HEK293 (cell line): ENCODE results near the gene CHN1.

Experiments used
- CTCF ChIA-PET: fragments of 350-600 bp; formaldehyde crosslinking; extraction: SDS; loops from one replicate; lab custom pipeline; 2021; ENCODE audit warnings: antibody characterized with exemption; lab: Yijun Ruan, JAX
- POLR2A ChIA-PET: fragments of 300-600 bp; formaldehyde crosslinking; extraction: SDS; loops from one replicate; lab custom pipeline; 2020; ENCODE audit warnings: antibody characterized with exemption, inconsistent platforms; lab: Yijun Ruan, JAX
- H3K27ac ChIP-seq: fragments of 200-500 bp; sonication (Bioruptor generic); 2 replicates; pipeline ENCODE4 v1.5.1; 2014; ENCODE audit warnings: low read depth, low read length, control low read depth, inconsistent platforms; ENCODE audit errors: extremely low read depth
- H3K36me3 ChIP-seq, 2 experiments: fragments of 200-500 bp in 1 of 2; sonication (Bioruptor generic) in 1 of 2; 1 replicate in 1 of 2; 2 replicates in 1 of 2; pipeline ENCODE4 v1.5.1; 2014 to 2017; ENCODE audit warnings: inconsistent platforms in 2 of 2, low read length in 2 of 2; ENCODE audit not compliant: control insufficient read depth in 2 of 2, insufficient read depth in 1 of 2
- H3K4me1 ChIP-seq: fragments of 200-500 bp; sonication (Bioruptor generic); 2 replicates; pipeline ENCODE4 v1.5.1; 2014; ENCODE audit warnings: mild to moderate bottlenecking, low read length, inconsistent platforms; ENCODE audit not compliant: control insufficient read depth, insufficient read depth
- H3K4me3 ChIP-seq: 2 replicates; pipeline ENCODE4 v1.5.1; 2011; ENCODE audit warnings: low read depth, mild to moderate bottlenecking, control low read depth, low read length, moderate library complexity
- H3K9me3 ChIP-seq: fragments of 200-500 bp; sonication (Bioruptor generic); 2 replicates; pipeline ENCODE4 v1.5.1; 2014; ENCODE audit warnings: low read depth, low read length, inconsistent platforms; ENCODE audit not compliant: control insufficient read depth, insufficient read depth
- FEZF1 ChIP-seq: fragments of 450-650 bp; formaldehyde crosslinking; IDR thresholded peaks from 2 replicates; pipeline ENCODE4 v1.5.1; 2016; ENCODE audit warnings: missing biosample characterization, missing genetic modification characterization
- KLF8 ChIP-seq: fragments of 450-650 bp; formaldehyde crosslinking; IDR thresholded peaks from 2 replicates; pipeline ENCODE4 v1.5.1; 2016; ENCODE audit warnings: missing biosample characterization, missing genetic modification characterization
- OVOL3 ChIP-seq: fragments of 450-650 bp; formaldehyde crosslinking; IDR thresholded peaks from 2 replicates; pipeline ENCODE4 v1.5.1; 2016; ENCODE audit warnings: missing biosample characterization, missing genetic modification characterization
- PRDM6 ChIP-seq: fragments of 450-650 bp; formaldehyde crosslinking; IDR thresholded peaks from 2 replicates; pipeline ENCODE4 v1.5.1; 2017; ENCODE audit warnings: missing biosample characterization, missing genetic modification characterization
- REST ChIP-seq: fragments of 450-650 bp; formaldehyde crosslinking; IDR thresholded peaks from 2 replicates; pipeline ENCODE4 v1.5.1; 2016; ENCODE audit warnings: missing biosample characterization, missing genetic modification characterization
- SP3 ChIP-seq: fragments of 450-650 bp; formaldehyde crosslinking; IDR thresholded peaks from 2 replicates; pipeline ENCODE4 v1.5.1; 2016; ENCODE audit warnings: missing biosample characterization, missing genetic modification characterization
- TCF7L2 ChIP-seq: IDR thresholded peaks from 2 replicates; pipeline ENCODE4 v1.6.1; 2011; ENCODE audit warnings: low read depth, mild to moderate bottlenecking, inconsistent platforms, low read length, moderate library complexity, borderline replicate concordance
- ZBTB11 ChIP-seq: fragments of 450-650 bp; formaldehyde crosslinking; conservative IDR thresholded peaks from 2 replicates; pipeline ENCODE4 v1.5.1; 2016; ENCODE audit warnings: low read depth, missing biosample characterization, missing genetic modification characterization
- ZEB2 ChIP-seq: fragments of 450-650 bp; formaldehyde crosslinking; IDR thresholded peaks from 2 replicates; pipeline ENCODE4 v1.5.1; 2016; ENCODE audit warnings: missing biosample characterization, missing genetic modification characterization
- ZFHX2 ChIP-seq: fragments of 450-650 bp; formaldehyde crosslinking; conservative IDR thresholded peaks from 2 replicates; pipeline ENCODE4 v1.5.1; 2016; ENCODE audit warnings: missing biosample characterization, missing genetic modification characterization
- ZFP41 ChIP-seq: fragments of 450-650 bp; formaldehyde crosslinking; IDR thresholded peaks from 2 replicates; pipeline ENCODE4 v1.5.1; 2016; ENCODE audit warnings: missing biosample characterization, missing genetic modification characterization, borderline replicate concordance
- ZNF132 ChIP-seq: fragments of 450-650 bp; formaldehyde crosslinking; IDR thresholded peaks from 2 replicates; pipeline ENCODE4 v1.5.1; 2017; ENCODE audit warnings: missing biosample characterization, missing genetic modification characterization, borderline replicate concordance
- ZNF184 ChIP-seq: fragments of 450-650 bp; IDR thresholded peaks from 2 replicates; pipeline ENCODE4 v1.5.1; 2018; ENCODE audit warnings: missing biosample characterization, mild to moderate bottlenecking, missing genetic modification characterization
- ZNF211 ChIP-seq: fragments of 450-650 bp; formaldehyde crosslinking; IDR thresholded peaks from 2 replicates; pipeline ENCODE4 v1.5.1; 2016; ENCODE audit warnings: low read depth, missing biosample characterization, missing genetic modification characterization
- ZNF350 ChIP-seq: fragments of 450-650 bp; formaldehyde crosslinking; IDR thresholded peaks from 2 replicates; pipeline ENCODE4 v1.5.0; 2017; ENCODE audit warnings: missing biosample characterization, mild to moderate bottlenecking, missing genetic modification characterization
- ZNF362 ChIP-seq: fragments of 450-650 bp; formaldehyde crosslinking; IDR thresholded peaks from 2 replicates; pipeline ENCODE4 v1.5.1; 2016; ENCODE audit warnings: missing biosample characterization, missing genetic modification characterization
- ZNF37A ChIP-seq: fragments of 450-650 bp; IDR thresholded peaks from 2 replicates; pipeline ENCODE4 v1.5.1; 2018; ENCODE audit warnings: missing biosample characterization, missing genetic modification characterization
- ZNF48 ChIP-seq: fragments of 450-650 bp; formaldehyde crosslinking; IDR thresholded peaks from 2 replicates; pipeline ENCODE4 v1.5.1; 2016; ENCODE audit warnings: missing biosample characterization, missing genetic modification characterization
- ZNF514 ChIP-seq: fragments of 450-650 bp; formaldehyde crosslinking; IDR thresholded peaks from 2 replicates; pipeline ENCODE4 v1.5.1; 2016; ENCODE audit warnings: missing biosample characterization, missing genetic modification characterization
- ZNF530 ChIP-seq: fragments of 450-650 bp; formaldehyde crosslinking; IDR thresholded peaks from 2 replicates; pipeline ENCODE4 v1.5.1; 2016; ENCODE audit warnings: low read depth, missing biosample characterization, missing genetic modification characterization
- ZNF560 ChIP-seq: fragments of 450-650 bp; formaldehyde crosslinking; IDR thresholded peaks from 2 replicates; pipeline ENCODE4 v1.5.1; 2017; ENCODE audit warnings: missing biosample characterization, missing genetic modification characterization, borderline replicate concordance
- ZNF561 ChIP-seq: fragments of 450-650 bp; IDR thresholded peaks from 2 replicates; pipeline ENCODE4 v1.5.1; 2018; ENCODE audit warnings: missing biosample characterization, missing genetic modification characterization, borderline replicate concordance
- ZNF600 ChIP-seq: fragments of 450-650 bp; formaldehyde crosslinking; IDR thresholded peaks from 2 replicates; pipeline ENCODE4 v1.5.1; 2016; ENCODE audit warnings: missing biosample characterization, missing genetic modification characterization
- ZNF610 ChIP-seq: fragments of 450-650 bp; formaldehyde crosslinking; IDR thresholded peaks from 2 replicates; pipeline ENCODE4 v1.5.1; 2016; ENCODE audit warnings: missing biosample characterization, missing genetic modification characterization, borderline replicate concordance
- ZNF654 ChIP-seq: fragments of 450-650 bp; formaldehyde crosslinking; IDR thresholded peaks from 2 replicates; pipeline ENCODE4 v1.5.1; 2016; ENCODE audit warnings: low read depth, missing biosample characterization, missing genetic modification characterization
- ZNF658 ChIP-seq: fragments of 450-650 bp; formaldehyde crosslinking; IDR thresholded peaks from 2 replicates; pipeline ENCODE4; 2016; ENCODE audit warnings: missing biosample characterization, missing genetic modification characterization
- ZNF776 ChIP-seq: fragments of 450-650 bp; formaldehyde crosslinking; IDR thresholded peaks from 2 replicates; pipeline ENCODE4 v1.5.0; 2017; ENCODE audit warnings: missing biosample characterization, missing genetic modification characterization, borderline replicate concordance
- ZNF837 ChIP-seq: fragments of 450-650 bp; formaldehyde crosslinking; IDR thresholded peaks from 2 replicates; pipeline ENCODE4 v1.5.1; 2016; ENCODE audit warnings: missing biosample characterization, missing genetic modification characterization
- ZXDB ChIP-seq: fragments of 450-650 bp; formaldehyde crosslinking; IDR thresholded peaks from 2 replicates; pipeline ENCODE4 v1.5.1; 2016; ENCODE audit warnings: missing biosample characterization, missing genetic modification characterization

Gene CHN1

GRCh38 chr2:174840436-174840835, 164.7 kb downstream of the CHN1 start:
- Histone ChIP-seq H3K27ac (no peak overlapping the region), H3K4me1 (no peaks in the 10 kb centered on the region), H3K4me3 (no peak overlapping the region), H3K36me3 (no peaks in the 10 kb centered on the region; a peak in 1 of 3 replicates)
- CTCF ChIA-PET, result interaction anchor here (1.2 kb wide), 1 partner anchor 18 kb away, joined by 3 read pairs; no protein-coding TSS in a partner anchor
- TF ChIP-seq PRDM6 (tag by site-specific recombination) (no peak), FEZF1 (tag by site-specific recombination) (no peak), ZNF610 (tag by site-specific recombination) (no peak), ZXDB (tag by site-specific recombination) (no peak), ZFP41 (tag by site-specific recombination) (no peak), ZNF530 (tag by site-specific recombination) (no peak), ZNF776 (no peak), ZNF514 (no peak), ZNF132 (tag by site-specific recombination) (no peak), ZNF561 (no peak), ZNF37A (tag by site-specific recombination) (no peak), ZBTB11 (tag by site-specific recombination) (no peak), ZEB2 (tag by site-specific recombination) (no peak), ZFHX2 (no peak), ZNF837 (tag by site-specific recombination) (no peak), TCF7L2 (no peak), OVOL3 (tag by site-specific recombination) (no peak), ZNF350 (tag by site-specific recombination) (no peak), ZNF48 (tag by site-specific recombination) (no peak), ZNF362 (tag by site-specific recombination) (no peak)
- TF ChIP-seq, all 188 proteins: peak for 0
- no peaks in the 10 kb centered on the region for H3K9me3 ChIP-seq
- POLR2A ChIA-PET, result no interaction called here

GRCh38 chr2:174839662-174840061, 165.5 kb downstream of the CHN1 start:
- POLR2A ChIA-PET, result no interaction called here
- no peak overlapping the region for H3K27ac ChIP-seq
- H3K9me3 ChIP-seq, result no peaks in the 10 kb centered on the region
- H3K36me3 ChIP-seq, result no peaks in the 10 kb centered on the region; a peak in 1 of 3 replicates
- no peak overlapping the region for H3K4me3 ChIP-seq
- CTCF ChIA-PET, result interaction anchor here (1.2 kb wide), 1 partner anchor 17 kb away, joined by 3 read pairs; no protein-coding TSS in a partner anchor
- no peaks in the 10 kb centered on the region for H3K4me1 ChIP-seq
- TF ChIP-seq ZNF600 (tag by site-specific recombination) (no peak), ZNF560 (tag by site-specific recombination) (no peak), ZNF837 (tag by site-specific recombination) (no peak), ZEB2 (tag by site-specific recombination) (no peak), ZNF211 (tag by site-specific recombination) (no peak), KLF8 (tag by site-specific recombination) (no peak), ZNF654 (tag by site-specific recombination) (no peak), SP3 (tag by site-specific recombination) (no peak), ZNF184 (no peak), ZNF514 (no peak), REST (tag by site-specific recombination) (no peak), ZNF658 (tag by site-specific recombination) (no peak)
